UCSD-AML1 (cell line): Measurements from ENCODE around the gene PFKM.

ENCODE experiments used
- DNase-seq: peaks from one replicate; lab custom pipeline; 2025; ENCODE audit not compliant: unreplicated experiment; lab: John Stamatoyannopoulos, UW

PFKM gene

DNA sequence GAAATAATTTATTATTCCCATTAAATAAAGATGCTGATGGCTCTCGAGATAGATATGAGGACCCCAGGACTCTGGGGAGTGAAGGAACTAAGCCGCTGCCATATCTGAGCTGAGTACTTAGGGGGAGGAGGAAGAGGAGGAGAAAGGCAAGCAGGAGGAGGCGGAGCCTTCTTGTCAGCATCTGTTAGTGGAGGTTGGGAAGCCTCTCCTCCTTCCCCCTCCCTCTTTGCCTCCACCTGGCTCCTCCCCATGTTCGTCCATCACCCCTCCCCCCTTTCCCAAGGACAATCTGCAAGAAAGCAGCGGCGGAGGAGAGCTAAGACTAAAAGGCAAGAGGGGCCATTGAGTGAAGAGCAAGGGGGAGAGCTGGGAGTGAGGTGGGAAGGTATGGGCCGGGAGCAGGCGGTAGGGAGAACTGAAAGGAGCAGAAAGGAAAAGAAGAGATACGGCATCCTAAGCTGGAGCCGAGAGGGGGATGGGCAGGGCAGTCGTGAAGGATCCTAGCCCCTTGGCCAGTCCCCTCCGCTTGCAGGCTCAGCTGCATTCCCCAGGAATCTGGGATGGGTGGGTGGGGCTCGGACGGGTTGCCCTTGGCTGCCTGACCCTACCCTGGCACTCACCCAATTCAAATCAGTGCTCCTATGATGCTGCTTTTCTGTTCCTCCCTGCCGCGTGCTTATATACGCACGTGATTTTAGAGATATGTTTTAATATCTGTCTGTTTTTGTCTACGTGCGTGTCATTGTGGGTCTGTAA is at the start of gene PFKM:
PFKM (plus strand) TSS at position 287 of the 756 bp plus-strand sequence. CDS start 3,411 bp downstream, outside the sequence.
- DNase-seq, result no peak

DNA sequence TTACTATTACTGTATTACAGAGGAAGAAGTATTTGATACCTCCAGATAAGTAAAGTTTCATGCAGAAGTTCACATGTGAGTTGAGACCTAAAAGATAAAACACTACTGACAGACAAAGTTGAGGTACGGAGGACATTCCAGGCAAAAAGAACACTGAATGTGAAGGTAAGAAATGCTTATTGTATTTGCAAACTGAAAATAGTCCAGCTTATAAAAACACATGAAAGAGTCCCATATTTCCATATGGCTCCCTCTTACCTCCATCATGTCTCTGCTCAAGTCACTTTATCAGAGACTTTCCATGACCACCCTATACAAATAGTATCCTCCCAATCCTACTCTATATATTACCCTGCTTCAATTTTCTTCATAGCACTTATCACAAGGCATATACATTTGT is 49.1 kb upstream of the PFKM start:
- DNase-seq, result no peak

DNA sequence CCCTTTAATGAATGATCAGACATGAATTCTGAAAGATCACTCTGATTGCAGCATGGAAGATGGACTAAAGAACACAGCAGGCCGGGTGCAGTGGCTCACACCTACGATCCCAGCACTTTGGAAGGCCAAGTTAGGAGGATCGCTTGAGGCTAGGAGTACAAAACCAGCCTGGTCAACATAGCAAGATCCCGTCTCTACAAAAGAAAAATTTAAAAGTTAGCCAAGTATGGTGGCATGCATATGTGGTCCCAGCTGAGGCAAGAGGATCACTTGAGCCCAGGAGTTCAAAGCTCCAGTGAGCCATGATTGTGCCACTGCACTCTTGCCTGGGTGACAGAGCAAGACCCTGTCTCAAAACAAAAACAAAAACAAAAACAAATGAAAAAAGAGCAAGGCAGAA is 48.4 kb upstream of the PFKM start:
- DNase-seq, result no peak

GRCh38 chr12:48071808-48072207 is 47.4 kb upstream of the PFKM start:
- DNase-seq, result no peak

DNA sequence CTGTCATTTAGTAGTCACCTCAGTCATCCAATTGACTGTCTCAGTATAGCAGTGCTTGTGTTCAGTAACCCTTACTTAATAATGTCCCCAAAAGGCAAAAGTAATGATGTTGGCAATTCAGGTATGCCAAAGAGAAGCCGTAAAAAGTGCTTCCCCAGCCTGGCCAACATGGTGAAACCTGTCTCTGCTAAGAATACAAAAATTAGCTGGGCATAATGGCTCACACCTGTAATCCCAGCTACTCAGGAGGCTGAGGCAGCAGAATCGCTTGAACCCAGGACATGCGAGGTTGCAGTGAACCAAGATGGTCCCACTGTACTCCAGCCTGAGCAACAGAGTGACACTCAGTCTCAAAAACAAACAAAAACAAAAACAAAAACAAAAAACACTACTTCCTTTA is 46.9 kb upstream of the PFKM start:
- DNase-seq, result no peak

- DNase-seq, result no peak
These were observed 44.9 kb upstream of the PFKM start for GRCh38 chr12:48074266-48074665.

GRCh38 chr12:48075832-48076231 is 43.3 kb upstream of the PFKM start:
- no peak for DNase-seq

DNA sequence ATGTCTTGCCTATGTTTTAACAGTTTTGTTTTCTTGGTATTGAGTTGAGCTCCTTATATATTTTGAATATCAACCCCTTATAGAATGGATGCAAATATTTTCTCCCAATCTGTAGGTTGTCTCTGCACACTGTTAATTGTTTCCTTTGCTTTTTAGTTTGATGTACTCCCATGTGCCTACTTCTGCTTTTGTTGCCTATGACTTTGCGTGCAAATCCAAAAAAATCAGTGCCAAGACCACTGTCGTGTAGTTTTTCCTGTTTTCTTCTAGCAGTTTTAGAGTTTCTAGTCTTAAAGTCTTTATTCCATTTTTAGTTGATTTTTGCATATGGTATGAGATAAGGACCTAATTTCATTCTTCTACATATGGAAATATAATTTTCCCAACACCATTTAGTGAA is 42.1 kb upstream of the PFKM start:
- no peak for DNase-seq

GRCh38 chr12:48078901-48079300 is 40.3 kb upstream of the PFKM start:
- no peak for DNase-seq

- no peak for DNase-seq
These were observed 38.9 kb upstream of the PFKM start for GRCh38 chr12:48080285-48080684.

- no peak for DNase-seq
These were observed 38.3 kb upstream of the PFKM start for GRCh38 chr12:48080821-48081220.

DNA sequence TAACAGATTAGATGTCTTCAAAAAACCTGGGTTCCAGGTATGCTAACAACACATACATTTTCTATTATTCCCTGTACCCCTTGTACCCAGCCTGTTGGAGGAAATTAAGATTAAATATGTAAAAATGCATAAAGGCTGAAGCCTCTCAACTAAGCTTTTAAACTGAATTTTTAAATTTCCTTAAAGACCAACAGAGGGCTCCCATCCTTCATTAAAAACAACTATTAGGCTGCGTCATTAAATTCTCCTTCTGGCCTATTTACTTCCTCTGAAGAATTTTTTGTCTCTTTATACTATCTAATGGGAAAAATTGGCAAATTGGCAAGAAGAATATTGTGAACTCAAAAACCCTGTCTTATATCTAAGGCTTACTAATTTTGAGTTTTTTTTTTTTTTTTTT is 35.1 kb upstream of the PFKM start:
- DNase-seq, result no peak

DNA sequence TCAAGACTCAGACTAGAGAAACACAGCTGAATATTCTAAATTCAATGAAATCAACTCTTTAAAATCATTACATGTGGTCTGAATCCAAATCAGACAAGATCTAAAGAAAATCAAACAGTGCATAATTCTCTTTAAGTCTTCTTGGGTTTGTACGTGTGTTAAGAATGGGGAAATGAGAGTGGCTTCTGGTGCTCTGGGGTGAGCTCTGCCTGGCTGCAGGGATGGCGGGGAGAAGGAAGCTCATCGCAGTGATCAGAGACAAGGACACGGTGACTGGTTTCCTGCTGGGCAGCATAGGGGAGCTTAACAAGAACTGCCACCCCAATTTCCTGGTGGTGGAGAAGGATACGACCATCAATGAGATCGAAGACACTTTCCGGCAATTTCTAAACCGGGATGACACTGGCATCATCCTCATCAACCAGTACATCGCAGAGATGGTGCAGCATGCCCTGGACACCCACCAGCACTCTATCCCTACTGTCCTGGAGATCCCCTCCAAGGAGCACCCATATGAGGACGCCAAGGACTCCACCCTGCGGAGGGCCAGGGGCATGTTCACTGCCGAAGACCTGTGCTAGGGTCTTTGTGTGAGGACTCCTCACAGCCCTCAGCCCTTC is 34.2 kb upstream of the PFKM start:
- DNase-seq, result no peak

DNA sequence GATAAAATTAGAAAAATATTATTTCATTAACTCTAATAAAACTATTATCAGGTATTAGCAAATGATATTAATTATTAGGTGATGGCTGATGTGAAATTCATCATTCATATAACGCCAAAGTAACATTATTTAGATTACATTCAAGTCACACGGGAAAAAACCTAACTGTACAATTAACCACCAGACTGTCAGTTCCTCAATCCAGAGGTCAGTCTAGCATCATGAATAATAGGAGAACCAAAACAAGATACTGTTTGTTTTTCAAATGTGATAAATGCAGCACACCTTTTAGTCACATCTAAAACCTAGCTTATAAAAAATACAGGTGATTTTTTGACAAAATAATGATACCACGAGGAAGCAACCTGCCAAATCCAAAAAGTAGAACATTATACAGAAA is 32.8 kb upstream of the PFKM start:
- DNase-seq, result no peak

DNA sequence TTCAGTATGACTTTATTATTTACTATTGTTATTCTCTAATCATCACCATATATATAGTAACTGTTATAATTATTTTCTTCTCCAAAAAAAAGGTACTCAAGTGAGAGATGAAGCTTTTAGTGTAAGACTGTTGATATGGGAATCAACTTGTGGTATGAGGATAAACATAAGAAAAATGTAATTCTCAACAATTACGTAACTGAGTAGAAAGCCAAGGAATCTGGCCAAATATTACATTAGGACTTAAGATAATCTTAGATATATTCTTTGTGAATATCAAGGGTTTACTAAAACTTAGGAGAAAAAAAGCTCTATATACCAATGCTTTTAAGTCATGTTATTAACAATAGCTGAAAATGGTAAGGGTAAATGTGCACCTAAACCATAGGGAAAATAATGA is 26.6 kb upstream of the PFKM start:
- no peak for DNase-seq

GRCh38 chr12:48104531-48104930 is 14.6 kb upstream of the PFKM start:
- DNase-seq, result no peak

DNA sequence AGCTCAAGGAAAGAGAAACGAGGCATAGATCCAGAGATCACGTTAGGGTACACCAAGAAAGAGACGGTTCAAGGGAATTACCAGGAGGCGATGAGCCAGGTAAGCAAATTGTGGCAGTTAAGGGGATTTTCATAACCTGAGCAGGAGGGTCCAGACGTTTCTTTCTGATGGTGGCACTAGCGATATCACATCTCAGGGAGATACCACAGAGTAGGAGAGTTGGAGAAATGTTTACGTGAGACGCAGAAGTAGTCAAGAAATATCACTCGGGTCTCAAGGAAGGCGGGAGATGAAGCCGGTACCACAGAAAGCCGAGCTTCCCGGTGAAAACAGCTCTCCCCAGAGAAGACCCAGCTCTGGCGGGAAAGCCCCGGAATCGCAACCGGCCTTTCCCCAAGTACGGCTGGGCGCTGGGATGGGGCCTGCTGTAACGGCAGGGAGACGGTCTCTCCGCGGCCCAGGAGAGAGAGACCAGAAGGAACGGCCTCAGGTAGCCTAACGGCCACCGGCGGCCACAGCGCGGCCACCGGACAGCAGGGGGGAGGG is 13.8 kb upstream of the PFKM start:
- DNase-seq, result no peak

DNA sequence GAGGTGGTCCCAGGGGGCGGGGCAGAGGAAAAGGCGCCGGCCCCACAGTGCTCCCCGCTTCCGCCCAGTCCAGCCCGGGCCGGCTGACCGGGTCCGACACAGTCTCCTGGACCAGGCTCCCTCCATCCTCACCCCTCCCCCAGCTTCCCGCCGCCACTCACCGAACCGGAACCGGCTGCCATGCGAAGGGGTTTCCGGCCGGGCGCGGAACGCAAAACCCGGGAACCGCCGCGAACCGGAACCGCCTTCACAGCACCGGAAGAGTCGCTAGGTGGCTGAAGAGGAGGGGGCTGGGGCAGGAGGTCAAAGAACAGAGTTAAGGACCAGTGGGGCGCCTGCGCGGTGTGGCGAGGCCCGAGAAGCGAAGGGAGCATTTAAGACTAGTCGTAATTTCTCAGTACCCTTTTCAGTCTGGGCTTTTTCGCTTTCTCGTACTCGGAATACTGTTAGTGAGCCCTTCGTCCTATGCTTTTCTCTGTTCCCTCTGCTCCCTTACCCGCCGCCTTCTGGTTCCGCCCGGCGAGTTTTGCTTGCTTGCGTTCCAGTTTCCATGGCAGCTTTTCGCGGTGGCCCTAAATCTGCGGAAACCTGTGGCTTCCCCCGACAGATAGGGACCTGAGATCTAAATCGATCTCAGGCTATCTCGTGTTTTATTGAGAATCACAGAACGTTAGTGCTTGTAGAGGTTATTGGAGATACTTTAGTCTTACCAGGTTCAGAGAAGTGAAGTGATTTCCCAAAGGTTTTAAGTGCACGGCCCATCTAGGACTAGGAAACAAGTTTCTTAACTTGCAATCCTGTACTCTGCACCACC is 13.1 kb upstream of the PFKM start, which contains the start of gene SENP1:
SENP1 (minus strand) TSS at position 213 of the 814 bp plus-strand sequence. CDS start 4,607 bp downstream, outside the sequence.
- DNase-seq, result peak; percentile 91

GRCh38 chr12:48106681-48107613 is 12.2 kb upstream of the PFKM start:
- DNase-seq, result no peak

DNA sequence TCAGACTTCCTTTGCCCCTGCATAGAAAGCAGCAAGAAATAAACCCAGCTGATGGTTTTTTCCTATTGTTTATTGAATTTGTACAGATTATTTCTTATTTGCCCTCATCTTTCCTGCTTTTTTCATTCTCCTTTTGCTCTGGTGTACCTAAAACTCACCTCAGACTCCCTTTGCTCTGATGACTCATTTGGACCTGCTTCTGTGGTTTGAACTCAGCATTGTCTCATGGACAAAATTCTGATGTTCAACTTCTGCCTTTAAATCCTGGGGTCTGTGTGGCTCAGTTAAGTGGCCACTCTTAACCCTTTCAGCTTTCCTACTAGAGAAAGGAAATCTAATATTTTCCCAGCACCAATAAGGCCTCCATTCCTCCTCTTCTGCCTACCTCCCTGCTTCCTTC is 9.7 kb upstream of the PFKM start:
- no peak for DNase-seq
